ENCODE measurements around the gene TMED6.

The TMED6 gene

DNA sequence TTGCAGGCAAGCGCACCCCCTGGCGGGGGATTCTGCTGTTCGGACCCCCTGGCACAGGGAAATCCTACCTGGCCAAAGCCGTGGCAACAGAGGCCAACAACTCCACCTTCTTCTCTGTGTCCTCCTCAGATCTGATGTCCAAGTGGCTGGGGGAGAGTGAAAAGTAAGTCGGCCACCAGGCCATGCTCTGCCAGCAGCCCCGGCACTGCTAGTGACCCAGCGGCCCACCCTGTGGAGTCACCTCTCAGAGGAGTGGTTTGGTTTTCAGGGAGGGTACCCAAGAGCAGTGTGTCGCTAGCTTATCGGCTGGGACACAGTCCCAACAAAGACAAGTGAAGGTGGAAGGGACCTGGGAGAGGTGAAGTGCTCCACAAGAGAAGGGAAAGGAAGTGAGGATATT, 32.2 kb downstream of the TMED6 start:
- no peak for TF ChIP-seq CREB1 (IDR thresholded peaks at IDR 0.05; ENCODE audit: low read depth)

DNA sequence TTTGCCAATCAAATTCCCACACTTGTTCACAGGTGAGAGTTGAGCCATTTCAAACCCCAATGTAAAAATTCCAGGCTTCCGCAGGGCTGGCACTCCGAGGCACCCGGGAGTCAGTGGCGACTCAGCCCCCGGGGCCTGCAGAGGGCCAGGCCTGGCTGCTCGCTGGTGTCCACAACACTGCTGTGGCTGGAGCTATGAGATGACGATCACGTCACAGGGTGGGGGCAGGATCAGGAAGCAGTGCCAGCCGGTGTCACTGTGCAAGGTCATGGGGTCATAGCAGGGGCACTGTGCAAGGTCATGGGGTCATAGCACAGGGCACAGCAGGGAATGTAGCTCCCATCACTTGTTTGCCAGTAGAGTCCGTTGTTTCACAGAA, 32.7 kb downstream of the TMED6 start:
- TF ChIP-seq, protein P1, sequence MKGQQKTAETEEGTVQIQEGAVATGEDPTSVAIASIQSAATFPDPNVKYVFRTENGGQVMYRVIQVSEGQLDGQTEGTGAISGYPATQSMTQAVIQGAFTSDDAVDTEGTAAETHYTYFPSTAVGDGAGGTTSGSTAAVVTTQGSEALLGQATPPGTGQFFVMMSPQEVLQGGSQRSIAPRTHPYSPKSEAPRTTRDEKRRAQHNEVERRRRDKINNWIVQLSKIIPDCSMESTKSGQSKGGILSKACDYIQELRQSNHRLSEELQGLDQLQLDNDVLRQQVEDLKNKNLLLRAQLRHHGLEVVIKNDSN (IDR thresholded peaks at IDR 0.05), result no peak
- TF ChIP-seq FOXM1 (IDR thresholded peaks at IDR 0.05; ENCODE audit: borderline replicate concordance, low read depth) (no peak), TEAD4 (IDR thresholded peaks at IDR 0.05) (no peak), TAF1 (IDR thresholded peaks at IDR 0.05; ENCODE audit: low read depth) (no peak), NFIC (IDR thresholded peaks at IDR 0.05) (no peak), CEBPB (IDR thresholded peaks at IDR 0.05) (no peak), CREB1 (IDR thresholded peaks at IDR 0.05; ENCODE audit: low read depth) (no peak), RAD21 (IDR thresholded peaks at IDR 0.05; ENCODE audit: low read depth) (no peak), EP300 (IDR thresholded peaks at IDR 0.05; ENCODE audit: borderline replicate concordance) (no peak), EGR1 (IDR thresholded peaks at IDR 0.05) (no peak), YY1 (IDR thresholded peaks at IDR 0.05; ENCODE audit: low read depth) (no peak), ZBTB7A (IDR thresholded peaks at IDR 0.05; ENCODE audit: low read depth) (no peak), TCF12 (IDR thresholded peaks at IDR 0.05; ENCODE audit: low read depth) (no peak)
- TF ChIP-seq, protein P2, sequence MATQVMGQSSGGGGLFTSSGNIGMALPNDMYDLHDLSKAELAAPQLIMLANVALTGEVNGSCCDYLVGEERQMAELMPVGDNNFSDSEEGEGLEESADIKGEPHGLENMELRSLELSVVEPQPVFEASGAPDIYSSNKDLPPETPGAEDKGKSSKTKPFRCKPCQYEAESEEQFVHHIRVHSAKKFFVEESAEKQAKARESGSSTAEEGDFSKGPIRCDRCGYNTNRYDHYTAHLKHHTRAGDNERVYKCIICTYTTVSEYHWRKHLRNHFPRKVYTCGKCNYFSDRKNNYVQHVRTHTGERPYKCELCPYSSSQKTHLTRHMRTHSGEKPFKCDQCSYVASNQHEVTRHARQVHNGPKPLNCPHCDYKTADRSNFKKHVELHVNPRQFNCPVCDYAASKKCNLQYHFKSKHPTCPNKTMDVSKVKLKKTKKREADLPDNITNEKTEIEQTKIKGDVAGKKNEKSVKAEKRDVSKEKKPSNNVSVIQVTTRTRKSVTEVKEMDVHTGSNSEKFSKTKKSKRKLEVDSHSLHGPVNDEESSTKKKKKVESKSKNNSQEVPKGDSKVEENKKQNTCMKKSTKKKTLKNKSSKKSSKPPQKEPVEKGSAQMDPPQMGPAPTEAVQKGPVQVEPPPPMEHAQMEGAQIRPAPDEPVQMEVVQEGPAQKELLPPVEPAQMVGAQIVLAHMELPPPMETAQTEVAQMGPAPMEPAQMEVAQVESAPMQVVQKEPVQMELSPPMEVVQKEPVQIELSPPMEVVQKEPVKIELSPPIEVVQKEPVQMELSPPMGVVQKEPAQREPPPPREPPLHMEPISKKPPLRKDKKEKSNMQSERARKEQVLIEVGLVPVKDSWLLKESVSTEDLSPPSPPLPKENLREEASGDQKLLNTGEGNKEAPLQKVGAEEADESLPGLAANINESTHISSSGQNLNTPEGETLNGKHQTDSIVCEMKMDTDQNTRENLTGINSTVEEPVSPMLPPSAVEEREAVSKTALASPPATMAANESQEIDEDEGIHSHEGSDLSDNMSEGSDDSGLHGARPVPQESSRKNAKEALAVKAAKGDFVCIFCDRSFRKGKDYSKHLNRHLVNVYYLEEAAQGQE (IDR thresholded peaks at IDR 0.05; ENCODE audit: low read depth), result no peak
- TF ChIP-seq, protein P3, sequence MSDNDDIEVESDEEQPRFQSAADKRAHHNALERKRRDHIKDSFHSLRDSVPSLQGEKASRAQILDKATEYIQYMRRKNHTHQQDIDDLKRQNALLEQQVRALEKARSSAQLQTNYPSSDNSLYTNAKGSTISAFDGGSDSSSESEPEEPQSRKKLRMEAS (IDR thresholded peaks at IDR 0.05), result no peak

DNA sequence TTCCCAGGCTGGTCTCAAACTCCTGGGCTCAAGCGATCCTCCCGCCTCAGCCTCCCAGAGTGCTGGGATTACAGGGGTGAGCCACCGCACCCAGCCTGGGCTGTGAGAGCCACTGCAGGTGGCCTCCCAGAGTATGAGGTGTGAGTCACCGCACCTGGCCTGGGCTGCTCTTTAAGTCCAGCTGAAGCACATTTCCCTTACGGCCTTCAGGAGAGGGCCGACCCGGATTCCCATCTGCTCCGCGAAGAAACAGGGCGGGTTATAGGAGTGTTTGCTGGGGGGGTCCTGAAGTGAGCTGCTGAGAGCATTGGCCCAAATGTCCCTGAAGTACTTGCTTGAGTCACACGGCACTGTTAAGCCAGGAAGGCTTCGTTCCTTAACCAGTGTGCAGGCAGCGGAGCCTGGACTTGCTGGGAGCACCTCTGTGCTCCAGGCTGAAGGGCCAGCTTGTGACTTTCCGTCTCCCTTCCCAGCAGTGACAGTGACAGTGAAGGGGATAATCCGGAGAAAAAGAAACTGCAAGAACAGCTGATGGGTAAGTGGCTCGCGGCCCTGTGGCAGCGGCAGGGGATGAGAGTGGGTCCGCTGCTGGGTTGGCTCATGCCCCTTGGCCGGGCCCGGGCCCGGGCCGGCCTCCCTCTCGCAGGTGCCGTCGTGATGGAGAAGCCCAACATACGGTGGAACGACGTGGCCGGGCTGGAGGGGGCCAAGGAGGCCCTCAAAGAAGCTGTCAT, 33.2 kb downstream of the TMED6 start:
- TF ChIP-seq, protein P3 (IDR thresholded peaks at IDR 0.05), result no peak
- TF ChIP-seq EP300 (IDR thresholded peaks at IDR 0.05; ENCODE audit: borderline replicate concordance), result no peak
- no peak for TF ChIP-seq YY1 (IDR thresholded peaks at IDR 0.05; ENCODE audit: low read depth)
- no peak for TF ChIP-seq TCF12 (IDR thresholded peaks at IDR 0.05; ENCODE audit: low read depth)
- TF ChIP-seq, protein P1 (IDR thresholded peaks at IDR 0.05), result no peak
- no peak for TF ChIP-seq TAF1 (IDR thresholded peaks at IDR 0.05; ENCODE audit: low read depth)
- TF ChIP-seq, protein P2 (IDR thresholded peaks at IDR 0.05; ENCODE audit: low read depth), result no peak
- no peak for TF ChIP-seq CEBPB (IDR thresholded peaks at IDR 0.05)
- TF ChIP-seq FOXM1 (IDR thresholded peaks at IDR 0.05; ENCODE audit: borderline replicate concordance, low read depth), result no peak
- TF ChIP-seq RAD21 (IDR thresholded peaks at IDR 0.05; ENCODE audit: low read depth), result no peak
- TF ChIP-seq TEAD4 (IDR thresholded peaks at IDR 0.05), result no peak
- TF ChIP-seq ZBTB7A (IDR thresholded peaks at IDR 0.05; ENCODE audit: low read depth), result no peak

DNA sequence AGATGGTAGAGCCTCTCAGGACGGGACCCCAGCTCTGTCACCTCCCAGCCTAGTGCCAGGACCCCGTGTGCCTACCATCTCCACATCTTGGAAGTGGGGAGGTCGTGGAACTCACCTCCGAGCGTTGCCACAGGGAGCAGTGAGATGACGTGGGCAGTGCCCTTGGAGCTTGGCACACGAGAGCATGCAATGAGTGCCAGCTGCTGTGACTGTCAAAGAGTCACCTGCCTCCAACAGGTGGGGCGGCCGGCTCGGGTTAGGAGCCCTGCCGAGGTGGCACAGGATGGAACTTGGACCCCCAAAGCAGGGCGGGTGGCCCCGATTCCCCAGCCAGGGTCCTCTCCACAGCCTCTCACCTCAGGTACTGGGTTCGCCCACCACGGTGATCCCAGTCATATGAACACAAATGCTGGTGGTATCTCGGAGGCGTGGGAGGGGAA, 35.0 kb downstream of the TMED6 start:
- TF ChIP-seq RAD21 (IDR thresholded peaks at IDR 0.05; ENCODE audit: low read depth) (no peak), EGR1 (IDR thresholded peaks at IDR 0.05) (no peak), ZBTB7A (IDR thresholded peaks at IDR 0.05; ENCODE audit: low read depth) (no peak), CEBPB (IDR thresholded peaks at IDR 0.05) (no peak), YY1 (IDR thresholded peaks at IDR 0.05; ENCODE audit: low read depth) (no peak), TEAD4 (IDR thresholded peaks at IDR 0.05) (no peak), NFIC (IDR thresholded peaks at IDR 0.05) (no peak), CREB1 (IDR thresholded peaks at IDR 0.05; ENCODE audit: low read depth) (no peak)
- TF ChIP-seq, protein P3 (IDR thresholded peaks at IDR 0.05), result no peak
- TF ChIP-seq, protein P2 (IDR thresholded peaks at IDR 0.05; ENCODE audit: low read depth), result no peak
- TF ChIP-seq, protein P1 (IDR thresholded peaks at IDR 0.05), result no peak
